Activated B cell treated with CpG ODN at 0.5 μM for 24 hours (primary cell): ENCODE results near the gene SFI1. TPM values are rescaled to one million over a fixed set of nuclear protein-coding genes. Genes with fewer than 3 reads are reported as not detected.

Experiments
- ATAC-seq: fragments of 200-7000 bp; cut with Tn5 transposase; one replicate; pipeline ENCODE4 v1.10.0; 2021; ENCODE audit warnings: low read depth, mild to moderate bottlenecking, moderate library complexity
- CTCF ChIA-PET: fragments of 350-600 bp; sonication (Branson Sonifier 250); formaldehyde crosslinking; loops from one replicate; lab custom pipeline; 2021; ENCODE audit warnings: antibody characterized with exemption; lab: Charles Lee
- POLR2A ChIA-PET: fragments of 350-600 bp; sonication (Branson Sonifier 250); formaldehyde crosslinking; loops from one replicate; lab custom pipeline; 2021; ENCODE audit warnings: antibody characterized with exemption; lab: Charles Lee
- DNase-seq: peaks from one replicate; pipeline ENCODE4 v3.0.0; 2022
- H3K27ac Mint-ChIP-seq: one replicate; pipeline ENCODE4 v1.8.0; 2020; ENCODE audit warnings: mixed read lengths
- H3K27me3 Mint-ChIP-seq: one replicate; pipeline ENCODE4 v1.8.0; 2021; ENCODE audit warnings: mixed read lengths
- H3K36me3 Mint-ChIP-seq: one replicate; pipeline ENCODE4 v1.8.0; 2021; ENCODE audit warnings: low read depth, mixed read lengths
- H3K4me1 Mint-ChIP-seq: one replicate; pipeline ENCODE4 v1.8.0; 2021; ENCODE audit warnings: mixed read lengths
- H3K4me3 Mint-ChIP-seq: one replicate; pipeline ENCODE4 v1.8.0; 2020; ENCODE audit warnings: mild to moderate bottlenecking, mixed read lengths
- H3K9me3 Mint-ChIP-seq: one replicate; pipeline ENCODE4 v1.8.0; 2020; ENCODE audit warnings: mixed read lengths
- CTCF ChIP-seq: fragments of 200-600 bp; IDR thresholded peaks from one replicate; pipeline ENCODE4 v1.8.0; 2022; ENCODE audit warnings: antibody characterized with exemption, mild to moderate bottlenecking
- intact Hi-C: fragments of 100-400 bp; cut with micrococcal nuclease; formaldehyde crosslinking; loops from one replicate; pipeline ENCODE4 v1.15.1; 2024
- total RNA-seq: library from RNA; stranded (reverse); gene quantifications from 2 replicates; pipeline ENCODE4 v1.2.3, GENCODE V29; 2022

SFI1 gene
- total RNA-seq, 1 donor from 2014 or later = 126 TPM

DNA sequence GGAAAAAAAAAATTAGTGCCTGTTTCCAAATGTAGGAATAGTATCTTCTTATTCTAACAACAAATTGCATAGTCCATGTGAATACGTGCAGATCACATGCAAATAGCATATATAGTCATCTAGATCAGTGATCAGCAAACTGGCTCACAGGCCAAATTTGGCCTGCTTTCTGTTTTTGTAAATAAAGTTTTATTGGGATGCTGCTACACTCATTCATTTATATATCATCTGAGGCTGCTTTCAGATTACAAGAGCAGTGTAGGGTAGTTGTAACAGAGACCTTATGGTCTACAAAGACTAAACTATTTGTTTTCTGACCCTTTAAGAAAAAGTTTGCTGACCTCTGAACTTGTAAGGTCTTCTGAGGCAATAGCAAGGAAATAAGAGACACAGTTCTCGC is 65.6 kb downstream of the SFI1 start:
- CTCF ChIA-PET = interaction anchor here (0.8 to 2.7 kb wide), 4 partner anchors 54 to 72 kb away, joined by 4 to 15 read pairs (median 8); no protein-coding TSS in a partner anchor
- POLR2A ChIA-PET = interaction anchor here (0.5 kb wide), 1 partner anchor 8 kb away, joined by 7 read pairs; no protein-coding TSS in a partner anchor
- no peaks in the 10 kb centered on the region for H3K4me1 Mint-ChIP-seq
- no peak for TF ChIP-seq CTCF
- H3K4me3 Mint-ChIP-seq = no peak overlapping the region
- DNase-seq = no peak
- H3K27ac Mint-ChIP-seq = no peak overlapping the region
- no peaks in the 10 kb centered on the region for H3K9me3 Mint-ChIP-seq
- peaks cover 38% of the 10 kb centered on the region for H3K36me3 Mint-ChIP-seq
- no peak for ATAC-seq
- intact Hi-C loops = loop anchor here (1.0 kb wide), 1 partner anchor 71 kb away; no protein-coding TSS in a partner anchor
- H3K27me3 Mint-ChIP-seq = no peaks in the 10 kb centered on the region

GRCh38 chr22:31566484-31566883 is 70.1 kb downstream of the SFI1 start:
- intact Hi-C loops = no loop called here
- no peak overlapping the region for H3K4me3 Mint-ChIP-seq
- TF ChIP-seq CTCF = no peak
- H3K27ac Mint-ChIP-seq = no peak overlapping the region
- ATAC-seq (no peak), DNase-seq (no peak)
- ChIA-PET CTCF (no interaction called here), POLR2A (no interaction called here)
- H3K36me3 Mint-ChIP-seq = peaks cover 37% of the 10 kb centered on the region
- no peaks in the 10 kb centered on the region for H3K9me3 Mint-ChIP-seq
- H3K27me3 Mint-ChIP-seq = no peaks in the 10 kb centered on the region
- H3K4me1 Mint-ChIP-seq = peaks cover 3% of the 10 kb centered on the region

DNA sequence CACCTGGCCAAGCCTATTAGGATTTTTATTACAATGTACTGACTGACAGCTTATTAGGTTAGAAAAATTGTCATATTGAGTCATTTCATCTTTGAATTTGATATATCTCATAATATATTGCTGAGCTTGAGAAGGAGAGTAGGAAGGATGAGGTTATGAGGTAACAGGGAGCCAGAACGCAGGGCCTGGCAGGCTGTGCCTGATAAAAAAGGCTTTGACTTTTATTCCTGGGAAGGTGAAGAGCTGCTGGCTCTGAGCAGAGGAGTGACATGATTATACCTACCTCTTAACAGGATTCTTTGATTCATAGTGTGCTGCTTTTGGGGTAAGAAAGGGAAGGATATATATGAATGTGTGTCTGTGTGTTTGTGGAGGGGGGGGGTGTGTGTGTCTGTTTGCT is 70.9 kb downstream of the SFI1 start:
- Mint-ChIP-seq H3K4me3 (no peak overlapping the region), H3K36me3 (peaks cover 38% of the 10 kb centered on the region), H3K4me1 (peaks cover 3% of the 10 kb centered on the region), H3K27me3 (no peaks in the 10 kb centered on the region), H3K9me3 (no peaks in the 10 kb centered on the region), H3K27ac (no peak overlapping the region)
- TF ChIP-seq CTCF = no peak
- ATAC-seq (no peak), DNase-seq (no peak)
- CTCF ChIA-PET = no interaction called here
- POLR2A ChIA-PET = no interaction called here
- intact Hi-C loops = no loop called here

GRCh38 chr22:31567702-31568101 is 71.4 kb downstream of the SFI1 start:
- TF ChIP-seq CTCF = no peak
- ATAC-seq (no peak), DNase-seq (no peak)
- Mint-ChIP-seq H3K9me3 (no peaks in the 10 kb centered on the region), H3K4me3 (no peak overlapping the region), H3K36me3 (peaks cover 39% of the 10 kb centered on the region), H3K27me3 (no peaks in the 10 kb centered on the region), H3K4me1 (peaks cover 3% of the 10 kb centered on the region), H3K27ac (no peak overlapping the region)
- intact Hi-C loops = no loop called here
- ChIA-PET POLR2A (no interaction called here), CTCF (no interaction called here)

GRCh38 chr22:31569126-31569525 is 72.8 kb downstream of the SFI1 start:
- Mint-ChIP-seq H3K4me1 (peaks cover 3% of the 10 kb centered on the region), H3K36me3 (peaks cover 43% of the 10 kb centered on the region), H3K27ac (peak overlapping the region; percentile 30), H3K9me3 (no peaks in the 10 kb centered on the region), H3K4me3 (no peak overlapping the region), H3K27me3 (no peaks in the 10 kb centered on the region)
- ChIA-PET CTCF (interaction anchor here (1.4 kb wide), 1 partner anchor 13 kb away, joined by 3 read pairs; no protein-coding TSS in a partner anchor), POLR2A (no interaction called here)
- intact Hi-C loops = no loop called here
- ATAC-seq (no peak), DNase-seq (no peak)
- no peak for TF ChIP-seq CTCF
